KOPT-K1 (cell line): ENCODE results near the gene HARS1.
"Not testable (repeated sequence)": the region's sequence is repeated elsewhere in the genome, so short reads cannot be mapped to it uniquely, and the experiment has no call there.

Experiments
- H3K27ac ChIP-seq: fragments of 200-600 bp; sonication (generic); 2 replicates; pipeline ENCODE4 v1.5.1; 2016; ENCODE audit warnings: antibody characterized with exemption, mild to moderate bottlenecking, low read depth, low read length; ENCODE audit not compliant: poor library complexity, severe bottlenecking
- H3K36me3 ChIP-seq: fragments of 200-600 bp; sonication (generic); 2 replicates; pipeline ENCODE4 v1.5.1; 2017; ENCODE audit warnings: antibody characterized with exemption, mild to moderate bottlenecking, low read length, moderate library complexity; ENCODE audit not compliant: insufficient read depth
- H3K9me3 ChIP-seq: fragments of 200-600 bp; sonication (generic); 2 replicates; pipeline ENCODE4 v1.5.1; 2017; ENCODE audit warnings: antibody characterized with exemption, low read length, mild to moderate bottlenecking; ENCODE audit not compliant: insufficient read depth, poor library complexity, severe bottlenecking

The HARS1 gene

GRCh38 chr5:140631831-140632365, 59.3 kb downstream of the HARS1 start:
- no peaks in the 10 kb centered on the region for H3K36me3 ChIP-seq
- H3K9me3 ChIP-seq, result peaks cover 21% of the 10 kb centered on the region
- H3K27ac ChIP-seq, result no peak overlapping the region

- peaks cover 21% of the 10 kb centered on the region for H3K9me3 ChIP-seq
- H3K36me3 ChIP-seq, result no peaks in the 10 kb centered on the region
- H3K27ac ChIP-seq, result no peak overlapping the region
Measured at GRCh38 chr5:140631036-140631417, 60.1 kb downstream of the HARS1 start.

DNA sequence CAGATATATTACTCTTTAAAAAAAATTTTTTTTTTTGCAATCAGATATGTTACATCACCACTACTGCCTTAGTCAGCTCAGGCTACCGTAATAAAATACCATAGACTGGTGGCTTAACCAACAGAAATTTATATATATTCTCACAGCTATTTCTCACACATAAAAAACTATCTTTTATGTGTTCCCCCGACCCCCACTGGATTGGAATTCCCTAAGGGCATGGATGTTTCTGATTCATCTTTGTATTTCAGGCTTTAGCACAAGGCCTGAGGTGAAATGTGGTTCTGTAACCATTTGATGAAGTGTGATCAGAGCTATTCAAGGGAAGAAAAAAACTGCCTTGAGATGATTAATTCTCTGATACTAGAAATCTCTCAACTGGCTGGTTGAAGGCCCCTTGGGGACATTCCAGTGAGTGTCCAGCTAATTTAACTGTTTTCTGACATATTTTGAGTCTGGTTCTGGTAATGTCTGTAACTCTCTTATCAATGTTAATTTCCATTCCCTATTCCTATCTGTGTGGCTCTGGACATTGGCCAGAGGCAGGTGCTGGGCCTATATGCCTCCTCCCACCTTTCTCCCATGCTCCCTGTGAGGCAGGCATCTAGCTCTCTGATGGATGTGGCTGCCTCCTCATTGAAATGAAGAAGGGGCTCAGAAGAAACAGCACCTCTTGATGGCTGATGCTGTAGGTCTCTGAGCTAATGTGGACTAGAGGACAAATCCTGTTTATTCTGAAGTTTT, 60.7 kb downstream of the HARS1 start:
- peaks cover 21% of the 10 kb centered on the region for H3K9me3 ChIP-seq
- H3K36me3 ChIP-seq, result no peaks in the 10 kb centered on the region
- H3K27ac ChIP-seq, result no peak overlapping the region

GRCh38 chr5:140628711-140629110, 62.5 kb downstream of the HARS1 start:
- H3K36me3 ChIP-seq, result no peaks in the 10 kb centered on the region
- H3K27ac ChIP-seq, result no peak overlapping the region
- H3K9me3 ChIP-seq, result peaks cover 21% of the 10 kb centered on the region

- no peak overlapping the region for H3K27ac ChIP-seq
- H3K9me3 ChIP-seq, result peaks cover 21% of the 10 kb centered on the region
- H3K36me3 ChIP-seq, result no peaks in the 10 kb centered on the region
Measured at GRCh38 chr5:140627972-140628371, 63.2 kb downstream of the HARS1 start.

GRCh38 chr5:140624886-140625285, 66.3 kb downstream of the HARS1 start:
- not testable (repeated sequence) for H3K27ac ChIP-seq, H3K36me3 ChIP-seq
- peaks cover 24% of the 10 kb centered on the region for H3K9me3 ChIP-seq
